Fibroblast of lung (primary cell): ENCODE data around the gene JADE2. TPM values are rescaled to one million over a fixed set of nuclear protein-coding genes. Genes with fewer than 3 reads are reported as not detected.

ENCODE experiments used
- DNase-seq, 2 donors: peaks; one replicate each; pipeline versions ENCODE4 v3.0.0 to v3.0.0-alpha.2; 2010; ENCODE audit warnings: low read depth in 2 of 2
- H2AFZ ChIP-seq: 2 replicates; pipeline ENCODE4 v1.5.1; 2012; ENCODE audit warnings: low read length, control low read depth, inconsistent platforms
- H3K27ac ChIP-seq: 2 replicates; pipeline ENCODE4 v1.5.1; 2011; ENCODE audit warnings: low read length, control low read depth; ENCODE audit not compliant: insufficient read depth
- H3K27me3 ChIP-seq: 2 replicates; pipeline ENCODE4 v1.5.1; 2011; ENCODE audit warnings: mild to moderate bottlenecking, low read length; ENCODE audit not compliant: control insufficient read depth, insufficient read depth
- H3K36me3 ChIP-seq: 2 replicates; pipeline ENCODE4 v1.5.1; 2011; ENCODE audit warnings: low read length; ENCODE audit not compliant: control insufficient read depth, insufficient read depth
- H3K4me1 ChIP-seq: 2 replicates; pipeline ENCODE4 v1.5.1; 2011; ENCODE audit warnings: low read length; ENCODE audit not compliant: control insufficient read depth, insufficient read depth; ENCODE audit errors: extremely low read depth
- H3K4me2 ChIP-seq: 2 replicates; pipeline ENCODE4 v1.5.1; 2011; ENCODE audit warnings: low read length, control low read depth; ENCODE audit not compliant: insufficient read depth; ENCODE audit errors: extremely low read depth
- H3K4me3 ChIP-seq, 4 experiments: fragments of 200-600 bp in 1 of 4; sonication (generic) in 1 of 4; replicated peaks in 1 of 4; 2 replicates each; pipeline ENCODE4 v1.5.1; 2011 to 2016; ENCODE audit warnings: low read length in 4 of 4, low read depth in 3 of 4, mild to moderate bottlenecking in 3 of 4, control low read depth in 2 of 4, inconsistent platforms in 1 of 4, mixed read lengths in 1 of 4; ENCODE audit not compliant: insufficient read depth in 1 of 4; ENCODE audit errors: control extremely low read depth in 1 of 4
- H3K79me2 ChIP-seq: 2 replicates; pipeline ENCODE4 v1.5.1; 2012; ENCODE audit warnings: mild to moderate bottlenecking, low read length, inconsistent platforms; ENCODE audit not compliant: control insufficient read depth, insufficient read depth
- H3K9ac ChIP-seq: 2 replicates; pipeline ENCODE4 v1.5.1; 2011; ENCODE audit warnings: mild to moderate bottlenecking, low read length, control low read depth; ENCODE audit not compliant: insufficient read depth
- H3K9me3 ChIP-seq: 2 replicates; pipeline ENCODE4 v1.5.1; 2012; ENCODE audit warnings: low read depth, low read length; ENCODE audit not compliant: control insufficient read depth, insufficient read depth
- H4K20me1 ChIP-seq: 2 replicates; pipeline ENCODE4 v1.5.1; 2011; ENCODE audit warnings: low read length; ENCODE audit not compliant: control insufficient read depth, insufficient read depth; ENCODE audit errors: extremely low read depth
- EZH2 ChIP-seq: IDR thresholded peaks from 2 replicates; pipeline ENCODE4 v1.5.1; 2012; ENCODE audit warnings: low read length, control low read depth, mild to moderate bottlenecking; ENCODE audit errors: missing control alignments
- polyA plus RNA-seq, 2 donors: library from polyadenylated mRNA; depleted of rRNA in 1 of 2; stranded (reverse) in 1 of 2; unstranded in 1 of 2; fragments of >200 nt; gene quantifications; 2 replicates each; pipeline ENCODE4 v1.2.1, GENCODE V29; 2011 to 2012; ENCODE audit warnings: missing spikeins in 1 of 2
- total RNA-seq: library from RNA; depleted of rRNA; stranded (reverse); fragments of >200 nt; gene quantifications from 2 replicates; pipeline ENCODE4 v1.2.1, GENCODE V29; 2014
- TF ChIP-seq, protein P1 (sequence below), 2 donors: IDR thresholded peaks in 1 of 2; conservative IDR thresholded peaks in 1 of 2; 1 replicate in 1 of 2; 2 replicates in 1 of 2; pipeline ENCODE4 v1.5.1; 2011 to 2012; ENCODE audit warnings: low read length in 2 of 2, control low read depth in 1 of 2, inconsistent platforms in 1 of 2, low read depth in 1 of 2, mild to moderate bottlenecking in 1 of 2

Gene JADE2
- total and polyA plus RNA-seq, 2 donors (not counting 1 experiment from before 2014, with no cell fraction given) = 10.0 to 45.9 TPM

DNA sequence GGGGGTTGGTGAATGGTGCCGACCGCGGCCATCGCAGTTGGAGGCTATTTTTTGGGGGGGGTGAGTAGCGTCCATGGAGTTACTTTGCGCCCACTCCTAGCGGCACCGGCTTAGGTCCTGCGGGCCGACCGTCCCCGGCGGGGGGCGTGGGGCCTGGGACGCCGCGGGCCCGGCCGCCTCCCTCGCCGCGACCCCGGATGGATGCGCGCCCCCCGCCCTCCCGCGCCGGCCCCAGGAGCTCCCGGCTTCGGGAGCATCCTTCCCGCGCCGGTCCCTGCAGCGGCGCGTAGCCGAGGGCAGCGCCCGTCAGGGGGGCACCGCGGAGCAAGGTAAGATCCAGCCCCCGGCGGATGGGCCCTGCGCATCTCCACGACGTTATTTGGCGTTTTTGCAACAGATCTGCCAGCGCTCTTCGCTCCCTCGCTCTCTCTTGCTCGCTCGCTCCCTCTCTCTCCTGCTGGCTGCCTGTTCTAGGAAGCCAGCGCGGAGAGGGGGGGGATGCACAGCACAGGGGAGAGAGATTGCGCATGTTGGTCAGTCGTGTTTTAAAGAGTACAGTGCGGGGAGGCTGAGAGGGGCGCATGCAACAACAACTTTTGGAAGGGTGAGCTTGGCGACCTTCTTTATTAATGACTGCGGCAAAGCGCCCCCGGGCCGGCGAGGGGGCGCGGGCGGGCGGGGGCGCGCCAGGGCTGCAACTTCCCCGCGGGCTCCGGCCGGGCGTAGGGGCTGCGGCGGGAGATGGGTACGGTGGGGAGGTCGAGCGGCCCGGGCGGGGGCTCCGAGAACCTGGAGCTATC lies 413 bp downstream of the JADE2 start:
- H3K9ac ChIP-seq = peak overlapping the region; percentile 80
- H3K27me3 ChIP-seq = peaks cover 3% of the 10 kb centered on the region
- H3K9me3 ChIP-seq = no peaks in the 10 kb centered on the region
- TF ChIP-seq, protein P1, sequence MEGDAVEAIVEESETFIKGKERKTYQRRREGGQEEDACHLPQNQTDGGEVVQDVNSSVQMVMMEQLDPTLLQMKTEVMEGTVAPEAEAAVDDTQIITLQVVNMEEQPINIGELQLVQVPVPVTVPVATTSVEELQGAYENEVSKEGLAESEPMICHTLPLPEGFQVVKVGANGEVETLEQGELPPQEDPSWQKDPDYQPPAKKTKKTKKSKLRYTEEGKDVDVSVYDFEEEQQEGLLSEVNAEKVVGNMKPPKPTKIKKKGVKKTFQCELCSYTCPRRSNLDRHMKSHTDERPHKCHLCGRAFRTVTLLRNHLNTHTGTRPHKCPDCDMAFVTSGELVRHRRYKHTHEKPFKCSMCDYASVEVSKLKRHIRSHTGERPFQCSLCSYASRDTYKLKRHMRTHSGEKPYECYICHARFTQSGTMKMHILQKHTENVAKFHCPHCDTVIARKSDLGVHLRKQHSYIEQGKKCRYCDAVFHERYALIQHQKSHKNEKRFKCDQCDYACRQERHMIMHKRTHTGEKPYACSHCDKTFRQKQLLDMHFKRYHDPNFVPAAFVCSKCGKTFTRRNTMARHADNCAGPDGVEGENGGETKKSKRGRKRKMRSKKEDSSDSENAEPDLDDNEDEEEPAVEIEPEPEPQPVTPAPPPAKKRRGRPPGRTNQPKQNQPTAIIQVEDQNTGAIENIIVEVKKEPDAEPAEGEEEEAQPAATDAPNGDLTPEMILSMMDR (conservative IDR thresholded peaks at IDR 0.05 in 1 of 2, IDR thresholded peaks at IDR 0.05 in 1 of 2; ENCODE audit: low read depth in 1 of 2, low read length in 2 of 2) = peak in 1 of 2 donors; percentile 14
- no peak for TF ChIP-seq EZH2
- peak overlapping the region; percentile 70 to 94 (median 77) for H3K4me3 ChIP-seq
- H3K4me2 ChIP-seq = peak overlapping the region; percentile 64
- peak overlapping the region; percentile 68 for H3K27ac ChIP-seq
- no peaks in the 10 kb centered on the region for H4K20me1 ChIP-seq
- DNase-seq = peak; percentile 86
- peaks cover 18% of the 10 kb centered on the region for H3K4me1 ChIP-seq
- peaks cover 39% of the 10 kb centered on the region for H3K79me2 ChIP-seq
- no peaks in the 10 kb centered on the region for H3K36me3 ChIP-seq
- H2AFZ ChIP-seq = no peak overlapping the region

- Histone ChIP-seq H3K36me3 (no peaks in the 10 kb centered on the region), H4K20me1 (no peaks in the 10 kb centered on the region), H3K4me3 (peak overlapping the region; percentile 70 to 94 (median 77)), H3K9me3 (no peaks in the 10 kb centered on the region), H2AFZ (no peak overlapping the region), H3K4me2 (no peak overlapping the region), H3K9ac (peak overlapping the region; percentile 80), H3K27ac (peak overlapping the region; percentile 68), H3K79me2 (peaks cover 45% of the 10 kb centered on the region), H3K4me1 (peaks cover 24% of the 10 kb centered on the region), H3K27me3 (no peaks in the 10 kb centered on the region)
- peak in 1 of 2 donors; percentile 37 for DNase-seq
- TF ChIP-seq, protein P1 (conservative IDR thresholded peaks at IDR 0.05 in 1 of 2, IDR thresholded peaks at IDR 0.05 in 1 of 2; ENCODE audit: low read depth in 1 of 2, low read length in 2 of 2) = peak in 1 of 2 donors; percentile 33
- no peak for TF ChIP-seq EZH2
Measured at GRCh38 chr5:134526483-134527155, 1.1 kb downstream of the JADE2 start.

DNA sequence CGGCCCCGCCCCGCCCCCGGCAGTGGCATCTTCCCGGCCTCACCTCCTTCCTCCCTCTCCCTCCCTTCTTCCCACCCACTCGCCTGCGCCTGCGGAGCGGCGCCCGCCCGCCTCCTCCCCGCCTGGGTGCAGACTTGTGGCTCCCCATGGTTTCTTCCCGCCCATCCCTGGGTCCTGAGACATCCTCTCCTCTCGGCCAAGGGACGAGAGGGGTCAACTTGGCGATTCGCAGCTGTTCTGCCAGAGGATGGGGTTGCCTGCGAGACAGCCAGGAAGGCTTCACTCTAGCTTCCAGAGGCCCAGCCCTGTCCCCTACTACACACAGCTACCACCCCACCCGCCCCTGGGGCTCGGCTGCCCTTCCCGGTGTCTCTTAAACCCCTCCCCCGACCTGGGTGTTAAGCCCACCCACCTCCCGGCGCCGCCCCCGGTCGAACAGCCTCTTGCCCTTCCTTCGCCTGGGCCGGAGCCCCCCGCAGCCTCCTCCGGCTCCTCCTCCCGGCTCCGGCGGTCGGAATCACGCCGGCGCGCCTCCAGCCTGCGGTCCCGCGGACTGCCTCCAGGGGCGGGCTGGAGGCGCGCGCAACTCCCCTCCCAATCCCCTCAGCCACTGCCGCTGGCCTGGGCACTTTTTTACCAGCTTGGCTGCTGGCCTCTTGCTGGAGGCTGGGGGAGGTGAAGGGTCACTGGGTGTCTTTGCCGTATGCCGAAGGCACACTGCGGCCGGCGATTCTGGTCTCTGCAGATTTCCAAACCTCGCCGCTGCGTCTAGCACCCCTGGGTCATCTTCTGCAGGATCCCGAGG lies 1.9 kb downstream of the JADE2 start:
- Histone ChIP-seq H3K9me3 (no peaks in the 10 kb centered on the region), H3K27ac (peak overlapping the region; percentile 70), H2AFZ (peak overlapping the region; percentile 15), H3K4me3 (peak overlapping the region; percentile 51 to 94 (median 74)), H3K4me1 (peaks cover 24% of the 10 kb centered on the region), H3K27me3 (no peaks in the 10 kb centered on the region), H3K9ac (peak overlapping the region; percentile 43), H4K20me1 (no peaks in the 10 kb centered on the region), H3K79me2 (peaks cover 50% of the 10 kb centered on the region), H3K4me2 (peak overlapping the region; percentile 91), H3K36me3 (no peaks in the 10 kb centered on the region)
- TF ChIP-seq, protein P1 (conservative IDR thresholded peaks at IDR 0.05 in 1 of 2, IDR thresholded peaks at IDR 0.05 in 1 of 2; ENCODE audit: low read depth in 1 of 2, low read length in 2 of 2) = peak; percentile 53 to 78
- TF ChIP-seq EZH2 = no peak
- peak; percentile 87 to 94 for DNase-seq
